GM12878 (cell line): Measurements from ENCODE around the gene ARHGEF7. TPM values are rescaled to one million over a fixed set of nuclear protein-coding genes. Genes with fewer than 3 reads are reported as not detected.

Experiments
- ATAC-seq: fragments of 200-7000 bp; cut with Tn5 transposase; 3 replicates; pipeline ENCODE4 v1.9.1; 2020; ENCODE audit warnings: mild to moderate bottlenecking, moderate library complexity
- BruUV-seq: library from RNA; stranded (reverse); fragments of 400-500 nt; replicated peaks from 2 replicates; lab custom pipeline; 2021; lab: Mats Ljungman, UMichigan
- CTCF ChIA-PET: fragments of 300-600 bp; sonication (Branson Sonifier 250); formaldehyde crosslinking; extraction: SDS; loops from one replicate; lab custom pipeline; 2021; ENCODE audit warnings: inconsistent platforms; lab: Yijun Ruan, JAX
- POLR2A ChIA-PET: fragments of 350-600 bp; formaldehyde crosslinking; extraction: SDS; loops from one replicate; lab custom pipeline; 2021; ENCODE audit warnings: inconsistent platforms; lab: Charles Lee
- RAD21 ChIA-PET: fragments of 300-600 bp; sonication (Branson Sonifier 250); formaldehyde crosslinking; loops from one replicate; lab custom pipeline; 2023; ENCODE audit warnings: antibody characterized with exemption; ENCODE audit not compliant: unreplicated experiment; lab: Charles Lee
- SMC1A ChIA-PET: fragments of 300-600 bp; sonication (Branson Sonifier 250); formaldehyde crosslinking; loops from one replicate; lab custom pipeline; 2023; ENCODE audit not compliant: unreplicated experiment, uncharacterized antibody; lab: Charles Lee
- DNase-seq: peaks from one replicate; pipeline ENCODE4 v3.0.0-alpha.2; 2011; ENCODE audit warnings: low read depth, low spot score
- FAIRE-seq: peaks from 3 replicates; lab custom pipeline; 2011; peaks lifted over from hg19 to GRCh38; lab: Jason Lieb, UNC
- H2AFZ ChIP-seq: 2 replicates; pipeline ENCODE4 v1.6.0; 2011; ENCODE audit warnings: low read depth, low read length, control low read depth; ENCODE audit not compliant: control insufficient read depth
- H3K27ac ChIP-seq: 2 replicates; pipeline ENCODE4 v1.5.1; 2011; ENCODE audit warnings: control low read depth; ENCODE audit not compliant: control insufficient read depth, insufficient read depth
- H3K27me3 ChIP-seq, 2 experiments: replicated peaks in 1 of 2; 2 replicates each; pipeline versions ENCODE4 v1.6.0 to v1.6.1; 2011; ENCODE audit warnings: low read length in 1 of 2; ENCODE audit not compliant: control insufficient read depth in 2 of 2, insufficient read depth in 2 of 2
- H3K36me3 ChIP-seq, 2 experiments: 2 replicates each; pipeline ENCODE4 v1.5.1; 2011; ENCODE audit warnings: low read length in 1 of 2; ENCODE audit not compliant: control insufficient read depth in 2 of 2, insufficient read depth in 2 of 2
- H3K4me1 ChIP-seq: 2 replicates; pipeline ENCODE4 v1.6.1; 2011; ENCODE audit warnings: mild to moderate bottlenecking, low read length, moderate library complexity, mixed read lengths; ENCODE audit not compliant: control insufficient read depth, insufficient read depth
- H3K4me2 ChIP-seq: 2 replicates; pipeline ENCODE4 v1.6.0; 2011; ENCODE audit warnings: control low read depth; ENCODE audit not compliant: control insufficient read depth, insufficient read depth
- H3K4me3 ChIP-seq: fragments of 200-600 bp; sonication (generic); 2 replicates; pipeline ENCODE4 v1.5.1; 2016
- H3K79me2 ChIP-seq: 2 replicates; pipeline ENCODE4 v1.6.0; 2011; ENCODE audit warnings: low read length; ENCODE audit not compliant: control insufficient read depth, insufficient read depth
- H3K9ac ChIP-seq: 2 replicates; pipeline ENCODE4 v1.8.0; 2011; ENCODE audit warnings: low read length, control low read depth, mixed read lengths; ENCODE audit not compliant: control insufficient read depth, insufficient read depth
- H3K9me3 ChIP-seq: replicated peaks from 3 replicates; pipeline ENCODE4 v1.5.1; 2011; ENCODE audit warnings: mild to moderate bottlenecking, low read length; ENCODE audit not compliant: control insufficient read depth, insufficient read depth
- H4K20me1 ChIP-seq: 2 replicates; pipeline ENCODE4 v1.6.0; 2011; ENCODE audit not compliant: control insufficient read depth, insufficient read depth
- CREB1 ChIP-seq: IDR thresholded peaks from 2 replicates; pipeline ENCODE4 v1.6.1; 2012; ENCODE audit warnings: low read depth, mild to moderate bottlenecking, inconsistent platforms
- GABPA ChIP-seq: IDR thresholded peaks from 2 replicates; pipeline ENCODE4 v1.6.1; 2014; ENCODE audit warnings: antibody characterized with exemption, low read depth, mild to moderate bottlenecking, inconsistent platforms
- GATAD2B ChIP-seq: fragments of 450-650 bp; conservative IDR thresholded peaks from 2 replicates; pipeline ENCODE4 v1.6.1; 2017; ENCODE audit warnings: low read depth, mild to moderate bottlenecking, moderate library complexity
- HDGF ChIP-seq: fragments of 450-650 bp; IDR thresholded peaks from 2 replicates; pipeline ENCODE4 v1.6.1; 2016; ENCODE audit warnings: antibody characterized with exemption
- NFYA ChIP-seq: IDR thresholded peaks from 2 replicates; pipeline ENCODE4 v1.6.1; 2011; ENCODE audit warnings: low read depth, mild to moderate bottlenecking, low read length, improper control_type of control experiment, borderline replicate concordance
- PAX8 ChIP-seq: fragments of 450-650 bp; IDR thresholded peaks from 2 replicates; pipeline ENCODE4 v1.6.1; 2017; ENCODE audit warnings: mild to moderate bottlenecking, moderate library complexity
- POU2F2 ChIP-seq: IDR thresholded peaks from 3 replicates; pipeline ENCODE4 v1.6.1; 2011; ENCODE audit warnings: low read depth, mild to moderate bottlenecking, low read length, borderline replicate concordance
- RCOR1 ChIP-seq: conservative IDR thresholded peaks from 2 replicates; pipeline ENCODE4 v1.6.1; 2012; ENCODE audit warnings: low read depth, low read length, improper control_type of control experiment
- SPI1 ChIP-seq: IDR thresholded peaks from 2 replicates; pipeline ENCODE4 v1.6.1; 2011; ENCODE audit warnings: low read depth, mild to moderate bottlenecking, low read length, moderate library complexity, borderline replicate concordance; ENCODE audit not compliant: insufficient read depth
- ZNF217 ChIP-seq: fragments of 450-650 bp; IDR thresholded peaks from 2 replicates; pipeline ENCODE4 v1.6.1; 2017; ENCODE audit warnings: antibody characterized with exemption, mild to moderate bottlenecking
- WGBS: methylation state at CpG from one replicate; pipeline ENCODE4 v1.1.6; 2016; ENCODE audit warnings: low lambda C conversion rate; ENCODE audit not compliant: insufficient replicate concordance, insufficient coverage; ENCODE audit errors: missing lambda C conversion rate; 5-methylcytosine and 5-hydroxymethylcytosine counted together
- in situ Hi-C: fragments of 300-500 bp; cut with MboI; formaldehyde crosslinking; loops from 9 replicates; pipeline ENCODE4 v1.14.3; 2018; ENCODE audit warnings: mixed read lengths
- intact Hi-C: fragments of 100-400 bp; cut with micrococcal nuclease; formaldehyde crosslinking; loops from one replicate; pipeline ENCODE4 v1.14.2; 2022; ENCODE audit not compliant: unreplicated experiment
- polyA plus RNA-seq, 11 experiments: library from polyadenylated mRNA; depleted of rRNA in 4 of 11; unstranded in 6 of 11; stranded (reverse) in 5 of 11; fragments of >200 nt; fragmentation: Nextera tagmentation in 4 of 11; fragmentation: Illumina TruSeq in 1 of 11; extraction: Ambion mirVana in 4 of 11; extraction: Trizol in 1 of 11; gene quantifications; 1 replicate in 1 of 11; 2 replicates in 10 of 11; pipeline versions ENCODE4 v1.2.1 to v1.2.3, GENCODE V29; 2011 to 2016; ENCODE audit warnings: inconsistent platforms in 2 of 11, missing spikeins in 2 of 11, low read depth in 1 of 11
- total RNA-seq, 4 experiments: library from RNA; depleted of rRNA in 3 of 4; stranded (reverse); fragments of >200 nt in 3 of 4; fragmentation: Illumina TruSeq in 1 of 4; extraction: Trizol in 1 of 4; gene quantifications; 2 replicates each; pipeline versions ENCODE4 v1.2.1 to v1.2.3, GENCODE V29; 2013 to 2021
- TF ChIP-seq, protein P1 (sequence below), 3 experiments: IDR thresholded peaks in 2 of 3; conservative IDR thresholded peaks in 1 of 3; 2 replicates each; pipeline ENCODE4 v1.5.1; 2011; ENCODE audit warnings: low read depth in 3 of 3, low read length in 3 of 3, mild to moderate bottlenecking in 3 of 3, control low read depth in 2 of 3, moderate library complexity in 2 of 3, inconsistent platforms in 1 of 3, mixed read lengths in 1 of 3; ENCODE audit not compliant: control insufficient read depth in 2 of 3, insufficient read depth in 1 of 3; ENCODE audit errors: extremely low read depth in 1 of 3
- TF ChIP-seq, protein P2 (sequence below): fragments of 450-650 bp; IDR thresholded peaks from 2 replicates; pipeline ENCODE4 v1.6.1; 2017; ENCODE audit warnings: mild to moderate bottlenecking, moderate library complexity

Gene ARHGEF7
- total and polyA plus RNA-seq, 10 of the 15 experiments (the other 5 are each of a cell fraction or from before 2014, with no cell fraction given), result 4.7 to 65.5 (median 36.6) TPM

DNA sequence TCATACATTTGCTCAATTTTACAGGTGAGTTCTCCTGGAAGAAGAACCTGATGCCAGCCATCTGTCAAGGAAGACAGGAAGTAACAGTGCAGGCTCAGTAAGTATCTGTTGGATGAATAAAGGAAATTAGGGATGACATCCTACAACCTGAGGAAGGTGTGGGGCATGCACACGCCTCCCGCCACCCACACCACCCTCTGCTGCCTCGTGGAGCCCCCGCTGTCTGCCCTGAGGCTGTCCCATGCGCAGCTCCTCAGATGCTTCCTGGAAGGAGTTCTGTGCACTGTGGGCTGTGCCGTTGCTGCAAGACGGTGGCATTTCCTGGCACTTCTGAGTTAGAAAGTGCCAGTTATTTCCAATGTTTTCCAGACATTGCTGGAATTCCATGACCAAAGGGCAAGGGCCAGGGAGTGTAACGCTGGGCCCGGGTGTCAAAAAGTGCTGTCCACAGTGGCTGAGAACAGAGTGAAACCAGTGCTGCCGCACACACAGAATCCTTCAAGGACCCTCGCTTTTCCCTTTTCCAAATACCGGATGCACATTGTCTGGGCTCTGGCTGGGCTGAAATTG lies 201.1 kb downstream of the ARHGEF7 start:
- ChIA-PET SMC1A (no interaction called here), POLR2A (no interaction called here), RAD21 (no interaction called here), CTCF (no interaction called here)
- no peak for DNase-seq
- Histone ChIP-seq H3K9ac (no peak overlapping the region), H3K9me3 (no peaks in the 10 kb centered on the region), H4K20me1 (no peaks in the 10 kb centered on the region), H2AFZ (no peak overlapping the region), H3K4me2 (no peak overlapping the region), H3K27ac (no peak overlapping the region), H3K36me3 (peaks cover 0 to 4% of the 10 kb centered on the region in 2 experiments; a peak in 3 of 4 replicates), H3K4me3 (no peak overlapping the region), H3K27me3 (no peaks in the 10 kb centered on the region), H3K4me1 (no peaks in the 10 kb centered on the region), H3K79me2 (no peaks in the 10 kb centered on the region)
- no peak for ATAC-seq
- no peak for FAIRE-seq
- TF ChIP-seq CREB1 (no peak), NFYA (no peak), ZNF217 (no peak), PAX8 (no peak), GATAD2B (no peak), SPI1 (no peak), POU2F2 (no peak), GABPA (no peak), RCOR1 (no peak), HDGF (no peak)
- TF ChIP-seq, protein P1, sequence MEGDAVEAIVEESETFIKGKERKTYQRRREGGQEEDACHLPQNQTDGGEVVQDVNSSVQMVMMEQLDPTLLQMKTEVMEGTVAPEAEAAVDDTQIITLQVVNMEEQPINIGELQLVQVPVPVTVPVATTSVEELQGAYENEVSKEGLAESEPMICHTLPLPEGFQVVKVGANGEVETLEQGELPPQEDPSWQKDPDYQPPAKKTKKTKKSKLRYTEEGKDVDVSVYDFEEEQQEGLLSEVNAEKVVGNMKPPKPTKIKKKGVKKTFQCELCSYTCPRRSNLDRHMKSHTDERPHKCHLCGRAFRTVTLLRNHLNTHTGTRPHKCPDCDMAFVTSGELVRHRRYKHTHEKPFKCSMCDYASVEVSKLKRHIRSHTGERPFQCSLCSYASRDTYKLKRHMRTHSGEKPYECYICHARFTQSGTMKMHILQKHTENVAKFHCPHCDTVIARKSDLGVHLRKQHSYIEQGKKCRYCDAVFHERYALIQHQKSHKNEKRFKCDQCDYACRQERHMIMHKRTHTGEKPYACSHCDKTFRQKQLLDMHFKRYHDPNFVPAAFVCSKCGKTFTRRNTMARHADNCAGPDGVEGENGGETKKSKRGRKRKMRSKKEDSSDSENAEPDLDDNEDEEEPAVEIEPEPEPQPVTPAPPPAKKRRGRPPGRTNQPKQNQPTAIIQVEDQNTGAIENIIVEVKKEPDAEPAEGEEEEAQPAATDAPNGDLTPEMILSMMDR (IDR thresholded peaks at IDR 0.05 in 2 of 3, conservative IDR thresholded peaks at IDR 0.05 in 1 of 3; ENCODE audit: control insufficient read depth in 2 of 3, extremely low read depth in 1 of 3, insufficient read depth in 1 of 3, low read depth in 3 of 3, low read length in 3 of 3), result no peak
- TF ChIP-seq, protein P2, sequence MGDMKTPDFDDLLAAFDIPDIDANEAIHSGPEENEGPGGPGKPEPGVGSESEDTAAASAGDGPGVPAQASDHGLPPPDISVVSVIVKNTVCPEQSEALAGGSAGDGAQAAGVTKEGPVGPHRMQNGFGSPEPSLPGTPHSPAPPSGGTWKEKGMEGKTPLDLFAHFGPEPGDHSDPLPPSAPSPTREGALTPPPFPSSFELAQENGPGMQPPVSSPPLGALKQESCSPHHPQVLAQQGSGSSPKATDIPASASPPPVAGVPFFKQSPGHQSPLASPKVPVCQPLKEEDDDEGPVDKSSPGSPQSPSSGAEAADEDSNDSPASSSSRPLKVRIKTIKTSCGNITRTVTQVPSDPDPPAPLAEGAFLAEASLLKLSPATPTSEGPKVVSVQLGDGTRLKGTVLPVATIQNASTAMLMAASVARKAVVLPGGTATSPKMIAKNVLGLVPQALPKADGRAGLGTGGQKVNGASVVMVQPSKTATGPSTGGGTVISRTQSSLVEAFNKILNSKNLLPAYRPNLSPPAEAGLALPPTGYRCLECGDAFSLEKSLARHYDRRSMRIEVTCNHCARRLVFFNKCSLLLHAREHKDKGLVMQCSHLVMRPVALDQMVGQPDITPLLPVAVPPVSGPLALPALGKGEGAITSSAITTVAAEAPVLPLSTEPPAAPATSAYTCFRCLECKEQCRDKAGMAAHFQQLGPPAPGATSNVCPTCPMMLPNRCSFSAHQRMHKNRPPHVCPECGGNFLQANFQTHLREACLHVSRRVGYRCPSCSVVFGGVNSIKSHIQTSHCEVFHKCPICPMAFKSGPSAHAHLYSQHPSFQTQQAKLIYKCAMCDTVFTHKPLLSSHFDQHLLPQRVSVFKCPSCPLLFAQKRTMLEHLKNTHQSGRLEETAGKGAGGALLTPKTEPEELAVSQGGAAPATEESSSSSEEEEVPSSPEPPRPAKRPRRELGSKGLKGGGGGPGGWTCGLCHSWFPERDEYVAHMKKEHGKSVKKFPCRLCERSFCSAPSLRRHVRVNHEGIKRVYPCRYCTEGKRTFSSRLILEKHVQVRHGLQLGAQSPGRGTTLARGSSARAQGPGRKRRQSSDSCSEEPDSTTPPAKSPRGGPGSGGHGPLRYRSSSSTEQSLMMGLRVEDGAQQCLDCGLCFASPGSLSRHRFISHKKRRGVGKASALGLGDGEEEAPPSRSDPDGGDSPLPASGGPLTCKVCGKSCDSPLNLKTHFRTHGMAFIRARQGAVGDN, result no peak
- intact Hi-C loops (no loop called here), in situ Hi-C loops (no loop called here)
- WGBS, result 97% methylated on average over 12 of the region's 12 CpGs
- BruUV-seq, result no TSS peak
